Loucy (cell line): ENCODE results near the gene SLC8B1.

Source experiments
- EZH2phosphoT487 ChIP-seq: fragments of 200-600 bp; IDR thresholded peaks from 2 replicates; pipeline ENCODE4 v1.6.1; 2018; ENCODE audit warnings: antibody characterized with exemption, mild to moderate bottlenecking, moderate library complexity, borderline replicate concordance
- TF ChIP-seq, protein P1 (sequence below): fragments of 200-600 bp; sonication (generic); conservative IDR thresholded peaks from 2 replicates; pipeline ENCODE4 v1.5.1; 2014; ENCODE audit warnings: mild to moderate bottlenecking, antibody characterized with exemption, low read length

DNA sequence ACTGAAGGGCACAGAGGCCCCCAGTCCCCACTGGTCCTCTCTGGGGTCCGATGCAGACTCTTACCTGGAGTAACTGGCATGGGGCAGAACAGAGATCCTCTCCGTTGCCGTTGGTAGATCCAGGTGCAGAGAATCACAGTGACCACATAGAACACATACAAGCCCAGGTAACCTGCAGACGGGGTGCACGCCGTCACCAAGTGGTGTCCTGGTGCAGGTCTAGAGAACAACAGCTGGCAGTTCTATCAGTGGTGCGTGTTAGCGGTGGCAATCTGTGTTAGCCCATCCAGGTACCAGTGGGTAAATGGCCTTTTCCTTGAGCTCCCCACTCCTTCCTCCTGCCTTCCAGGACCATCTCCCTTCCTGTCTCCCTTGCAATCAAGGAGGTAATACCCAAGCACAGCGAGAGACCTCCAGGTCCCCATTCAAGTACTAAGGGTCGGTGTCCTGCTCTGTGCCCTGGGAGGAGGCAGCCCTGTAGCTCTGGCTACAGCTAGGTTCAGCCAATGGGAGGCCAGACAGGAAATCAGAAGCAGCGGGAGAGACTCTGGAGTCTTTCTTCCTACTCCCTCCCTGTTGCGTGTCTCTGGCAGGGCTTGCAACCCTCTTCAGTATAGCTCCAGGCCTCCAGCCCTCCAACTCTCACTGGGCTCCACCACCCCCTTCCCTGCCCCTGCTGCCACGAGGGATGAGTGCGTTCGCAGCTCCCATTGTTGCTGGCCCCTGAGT is 15.8 kb downstream of the SLC8B1 start:
- TF ChIP-seq, protein P1, sequence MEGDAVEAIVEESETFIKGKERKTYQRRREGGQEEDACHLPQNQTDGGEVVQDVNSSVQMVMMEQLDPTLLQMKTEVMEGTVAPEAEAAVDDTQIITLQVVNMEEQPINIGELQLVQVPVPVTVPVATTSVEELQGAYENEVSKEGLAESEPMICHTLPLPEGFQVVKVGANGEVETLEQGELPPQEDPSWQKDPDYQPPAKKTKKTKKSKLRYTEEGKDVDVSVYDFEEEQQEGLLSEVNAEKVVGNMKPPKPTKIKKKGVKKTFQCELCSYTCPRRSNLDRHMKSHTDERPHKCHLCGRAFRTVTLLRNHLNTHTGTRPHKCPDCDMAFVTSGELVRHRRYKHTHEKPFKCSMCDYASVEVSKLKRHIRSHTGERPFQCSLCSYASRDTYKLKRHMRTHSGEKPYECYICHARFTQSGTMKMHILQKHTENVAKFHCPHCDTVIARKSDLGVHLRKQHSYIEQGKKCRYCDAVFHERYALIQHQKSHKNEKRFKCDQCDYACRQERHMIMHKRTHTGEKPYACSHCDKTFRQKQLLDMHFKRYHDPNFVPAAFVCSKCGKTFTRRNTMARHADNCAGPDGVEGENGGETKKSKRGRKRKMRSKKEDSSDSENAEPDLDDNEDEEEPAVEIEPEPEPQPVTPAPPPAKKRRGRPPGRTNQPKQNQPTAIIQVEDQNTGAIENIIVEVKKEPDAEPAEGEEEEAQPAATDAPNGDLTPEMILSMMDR, result no peak
- TF ChIP-seq EZH2phosphoT487, result no peak
